Gastroesophageal sphincter (tissue), 4 donors: ENCODE measurements around the gene MED31. TPM values are rescaled to one million over a fixed set of nuclear protein-coding genes. Genes with fewer than 3 reads are reported as not detected.

Experiments
- ATAC-seq: fragments of 150-250 bp; one replicate; pipeline ENCODE4 v1.9.1; 2016; ENCODE audit warnings: mild to moderate bottlenecking, moderate library complexity
- H3K27ac ChIP-seq, 4 donors: fragments of 200-600 bp; sonication (generic) in 3 of 4; 1 replicate in 3 of 4; 2 replicates in 1 of 4; pipeline ENCODE4 v1.5.1; 2016 to 2019
- H3K27me3 ChIP-seq: fragments of 200-600 bp; sonication (generic); one replicate; pipeline ENCODE4 v1.5.1; 2019
- H3K36me3 ChIP-seq, 2 donors: fragments of 200-600 bp; sonication (generic); one replicate each; pipeline ENCODE4 v1.5.1; 2019; ENCODE audit warnings: control low read depth in 1 of 2
- H3K4me1 ChIP-seq, 3 donors: fragments of 200-600 bp; sonication (generic); 1 replicate in 2 of 3; 2 replicates in 1 of 3; pipeline ENCODE4 v1.5.1; 2016 to 2019; ENCODE audit warnings: control low read depth in 2 of 3
- H3K4me3 ChIP-seq, 2 donors: fragments of 200-600 bp; sonication (generic); one replicate each; pipeline ENCODE4 v1.5.1; 2019; ENCODE audit warnings: mild to moderate bottlenecking in 1 of 2, moderate library complexity in 1 of 2
- H3K9me3 ChIP-seq, 3 donors: fragments of 200-600 bp; sonication (generic); one replicate each; pipeline ENCODE4 v1.5.1; 2017 to 2019; ENCODE audit warnings: control low read depth in 2 of 3
- EP300 ChIP-seq: sonication (generic); formaldehyde crosslinking; IDR thresholded peaks from one replicate; pipeline ENCODE4 v1.6.1; 2017; ENCODE audit warnings: antibody characterized with exemption, mild to moderate bottlenecking
- POLR2A ChIP-seq, 2 donors: fragments of 450-650 bp; IDR thresholded peaks; one replicate each; pipeline ENCODE4 v1.6.1; 2017; ENCODE audit warnings: antibody characterized with exemption in 2 of 2, mild to moderate bottlenecking in 2 of 2, moderate library complexity in 1 of 2
- POLR2AphosphoS5 ChIP-seq: sonication (generic); formaldehyde crosslinking; IDR thresholded peaks from one replicate; pipeline ENCODE4 v1.6.1; 2017; ENCODE audit warnings: antibody characterized with exemption
- WGBS, 2 donors: methylation state at CpG; one replicate each; pipeline ENCODE4 v1.1.5; 2018; ENCODE audit warnings: low coverage in 1 of 2; 5-methylcytosine and 5-hydroxymethylcytosine counted together
- total RNA-seq, 4 donors: library from RNA; depleted of rRNA; stranded (reverse); fragments of >200 nt; gene quantifications; one replicate each; pipeline ENCODE4 v1.1.0, GENCODE V29; 2016
- TF ChIP-seq, protein P1 (sequence below), 4 experiments: fragments of 200-600 bp in 2 of 4; fragments of 450-650 bp in 2 of 4; sonication (generic) in 1 of 4; IDR thresholded peaks; one replicate each; pipeline ENCODE4 v1.5.1; 2017 to 2019; ENCODE audit warnings: antibody characterized with exemption in 4 of 4, mild to moderate bottlenecking in 2 of 4, moderate library complexity in 2 of 4

The MED31 gene
- total RNA-seq, 4 donors from 2014 or later, result 1.9 to 12.0 (median 7.8) TPM

- no peak overlapping the region for H3K4me3 ChIP-seq
- no peak for ATAC-seq
- no peaks in the 10 kb centered on the region for H3K4me1 ChIP-seq
- H3K36me3 ChIP-seq, result no peaks in the 10 kb centered on the region
- H3K9me3 ChIP-seq, result no peaks in the 10 kb centered on the region
- peaks cover 72% of the 10 kb centered on the region for H3K27me3 ChIP-seq
- no peak overlapping the region for H3K27ac ChIP-seq
- TF ChIP-seq POLR2AphosphoS5, result no peak
- TF ChIP-seq, protein P1, sequence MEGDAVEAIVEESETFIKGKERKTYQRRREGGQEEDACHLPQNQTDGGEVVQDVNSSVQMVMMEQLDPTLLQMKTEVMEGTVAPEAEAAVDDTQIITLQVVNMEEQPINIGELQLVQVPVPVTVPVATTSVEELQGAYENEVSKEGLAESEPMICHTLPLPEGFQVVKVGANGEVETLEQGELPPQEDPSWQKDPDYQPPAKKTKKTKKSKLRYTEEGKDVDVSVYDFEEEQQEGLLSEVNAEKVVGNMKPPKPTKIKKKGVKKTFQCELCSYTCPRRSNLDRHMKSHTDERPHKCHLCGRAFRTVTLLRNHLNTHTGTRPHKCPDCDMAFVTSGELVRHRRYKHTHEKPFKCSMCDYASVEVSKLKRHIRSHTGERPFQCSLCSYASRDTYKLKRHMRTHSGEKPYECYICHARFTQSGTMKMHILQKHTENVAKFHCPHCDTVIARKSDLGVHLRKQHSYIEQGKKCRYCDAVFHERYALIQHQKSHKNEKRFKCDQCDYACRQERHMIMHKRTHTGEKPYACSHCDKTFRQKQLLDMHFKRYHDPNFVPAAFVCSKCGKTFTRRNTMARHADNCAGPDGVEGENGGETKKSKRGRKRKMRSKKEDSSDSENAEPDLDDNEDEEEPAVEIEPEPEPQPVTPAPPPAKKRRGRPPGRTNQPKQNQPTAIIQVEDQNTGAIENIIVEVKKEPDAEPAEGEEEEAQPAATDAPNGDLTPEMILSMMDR (IDR thresholded peaks at IDR 0.05), result no peak
- TF ChIP-seq POLR2A (IDR thresholded peaks at IDR 0.05), result no peak
- TF ChIP-seq EP300, result no peak
- 69% methylated on average over 3 of the region's 13 CpGs; no CpG with 5 or more reads in 1 of the 2 donors for WGBS, 2 donors
Measured at GRCh38 chr17:6674586-6674985, 23.2 kb upstream of the MED31 start.

- no peak for ATAC-seq
- TF ChIP-seq, protein P1 (IDR thresholded peaks at IDR 0.05), result no peak
- no peak for TF ChIP-seq EP300
- TF ChIP-seq POLR2A (IDR thresholded peaks at IDR 0.05), result no peak
- TF ChIP-seq POLR2AphosphoS5, result no peak
- Histone ChIP-seq H3K4me1 (no peaks in the 10 kb centered on the region), H3K27ac (no peak overlapping the region), H3K27me3 (peaks cover 64% of the 10 kb centered on the region), H3K9me3 (no peaks in the 10 kb centered on the region), H3K4me3 (no peak overlapping the region), H3K36me3 (no peaks in the 10 kb centered on the region)
- 60% methylated on average over 1 of the region's 7 CpGs; no CpG with 5 or more reads in 1 of the 2 donors for WGBS, 2 donors
Measured at GRCh38 chr17:6671431-6671830, 20.0 kb upstream of the MED31 start.

- Histone ChIP-seq H3K36me3 (no peaks in the 10 kb centered on the region), H3K4me1 (no peaks in the 10 kb centered on the region), H3K27ac (no peak overlapping the region), H3K27me3 (peaks cover 60% of the 10 kb centered on the region), H3K9me3 (no peaks in the 10 kb centered on the region), H3K4me3 (no peak overlapping the region)
- WGBS, 2 donors, result 100% methylated on average over 1 of the region's 6 CpGs; no CpG with 5 or more reads in 1 of the 2 donors
- no peak for ATAC-seq
- TF ChIP-seq EP300 (no peak), POLR2AphosphoS5 (no peak), POLR2A (IDR thresholded peaks at IDR 0.05) (no peak)
- TF ChIP-seq, protein P1 (IDR thresholded peaks at IDR 0.05), result no peak
Measured at GRCh38 chr17:6670999-6671398, 19.6 kb upstream of the MED31 start.

GRCh38 chr17:6670571-6670970 is 19.2 kb upstream of the MED31 start:
- TF ChIP-seq POLR2AphosphoS5 (no peak), EP300 (no peak), POLR2A (IDR thresholded peaks at IDR 0.05) (no peak)
- TF ChIP-seq, protein P1 (IDR thresholded peaks at IDR 0.05), result no peak
- Histone ChIP-seq H3K4me3 (no peak overlapping the region), H3K4me1 (no peaks in the 10 kb centered on the region), H3K27me3 (peaks cover 60% of the 10 kb centered on the region), H3K36me3 (no peaks in the 10 kb centered on the region), H3K9me3 (no peaks in the 10 kb centered on the region), H3K27ac (no peak overlapping the region)
- 82 to 89% methylated on average over 7 to 8 of the region's 8 CpGs for WGBS, 2 donors
- ATAC-seq, result no peak

DNA sequence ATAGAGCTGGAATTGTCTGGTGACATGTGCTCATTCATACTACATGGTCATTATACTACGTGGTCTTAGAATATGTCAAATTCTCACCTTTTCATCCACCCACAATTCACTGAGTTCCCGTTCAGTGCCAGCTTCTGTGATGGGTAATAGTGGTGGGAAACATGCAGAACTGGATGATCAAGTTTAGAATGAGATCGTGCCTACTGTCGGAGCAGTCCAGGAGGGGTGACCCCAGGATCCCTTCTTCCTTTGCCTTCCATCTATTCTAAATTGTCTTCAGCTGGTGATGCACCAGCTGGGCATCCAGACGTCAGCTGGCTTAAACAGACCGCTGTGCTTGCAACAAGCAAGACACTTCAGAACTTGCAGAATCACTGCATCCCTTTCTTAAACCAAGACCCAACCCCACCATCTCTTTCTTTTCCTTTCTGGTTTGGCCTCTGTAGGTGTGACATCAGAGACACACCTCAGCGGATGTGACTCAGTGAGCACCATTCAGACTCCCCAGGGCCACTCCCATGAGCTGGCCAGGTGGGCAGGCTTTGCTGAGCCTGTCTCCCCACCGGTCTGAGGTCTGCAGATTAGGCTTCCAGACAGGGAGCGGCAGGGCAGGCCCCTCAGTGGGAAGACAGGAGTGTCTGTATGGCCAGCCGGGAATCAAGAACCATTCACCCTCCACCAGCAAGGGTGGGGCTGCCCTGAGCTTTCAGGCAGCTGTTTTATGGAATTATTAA is 18.2 kb upstream of the MED31 start:
- H3K36me3 ChIP-seq, result no peaks in the 10 kb centered on the region
- no peaks in the 10 kb centered on the region for H3K9me3 ChIP-seq
- TF ChIP-seq POLR2A (IDR thresholded peaks at IDR 0.05), result no peak
- no peak for TF ChIP-seq EP300
- TF ChIP-seq, protein P1 (IDR thresholded peaks at IDR 0.05), result no peak
- no peak for TF ChIP-seq POLR2AphosphoS5
- H3K4me3 ChIP-seq, result no peak overlapping the region
- ATAC-seq, result no peak
- no peaks in the 10 kb centered on the region for H3K4me1 ChIP-seq
- peaks cover 54% of the 10 kb centered on the region for H3K27me3 ChIP-seq
- H3K27ac ChIP-seq, result no peak overlapping the region
- WGBS, 2 donors, result 57 to 77% methylated on average over 6 to 8 of the region's 10 CpGs
